Thyroid gland (tissue), 4 donors: ENCODE data around the gene SLCO2A1. TPM values are rescaled to one million over a fixed set of nuclear protein-coding genes. Genes with fewer than 3 reads are reported as not detected.

Experiments used
- DNase-seq, 2 donors: peaks; one replicate each; pipeline ENCODE4 v3.0.0-alpha.2; 2019
- H3K27ac ChIP-seq, 3 donors: fragments of 200-600 bp; sonication (generic); 1 replicate in 2 of 3; 2 replicates in 1 of 3; pipeline ENCODE4 v1.5.1; 2016 to 2019; ENCODE audit warnings: mild to moderate bottlenecking in 1 of 3, moderate library complexity in 1 of 3
- H3K27me3 ChIP-seq: fragments of 200-600 bp; sonication (generic); one replicate; pipeline ENCODE4 v1.5.1; 2019
- H3K36me3 ChIP-seq, 2 donors: fragments of 200-600 bp; sonication (generic); one replicate each; pipeline ENCODE4 v1.5.1; 2016 to 2019
- H3K4me1 ChIP-seq, 2 donors: fragments of 200-600 bp; sonication (generic); one replicate each; pipeline ENCODE4 v1.5.1; 2017 to 2019
- H3K4me3 ChIP-seq, 3 donors: fragments of 200-600 bp; sonication (generic); replicated peaks in 1 of 3; 1 replicate in 2 of 3; 2 replicates in 1 of 3; pipeline ENCODE4 v1.5.1; 2016; ENCODE audit warnings: mild to moderate bottlenecking in 1 of 3
- H3K9me3 ChIP-seq: fragments of 200-600 bp; sonication (generic); one replicate; pipeline ENCODE4 v1.5.1; 2017
- CTCF ChIP-seq, 6 experiments: fragments of 200-600 bp in 3 of 6; fragments of 450-650 bp in 3 of 6; sonication (generic) in 3 of 6; IDR thresholded peaks; one replicate each; pipeline ENCODE4 v1.5.1; 2016 to 2019; ENCODE audit warnings: antibody characterized with exemption in 6 of 6, mild to moderate bottlenecking in 2 of 6, inconsistent platforms in 1 of 6, moderate library complexity in 1 of 6
- POLR2A ChIP-seq, 2 donors: fragments of 450-650 bp; IDR thresholded peaks; one replicate each; pipeline ENCODE4 v1.6.1; 2017; ENCODE audit warnings: antibody characterized with exemption in 2 of 2, mild to moderate bottlenecking in 2 of 2, moderate library complexity in 1 of 2
- WGBS, 2 donors: methylation state at CpG; one replicate each; pipeline ENCODE4 v1.1.5; 2017; 5-methylcytosine and 5-hydroxymethylcytosine counted together
- intact Hi-C: fragments of 100-400 bp; cut with DNase I; formaldehyde crosslinking; loops from one replicate; pipeline ENCODE4 v1.15.1; 2023
- total RNA-seq, 4 donors: library from RNA; depleted of rRNA; stranded (reverse); fragments of >200 nt; gene quantifications; one replicate each; pipeline ENCODE4 v1.2.3, GENCODE V29; 2016

Gene SLCO2A1
- total RNA-seq, 4 donors from 2014 or later, result 26.0 to 76.6 (median 41.0) TPM

- intact Hi-C loops, result no loop called here
- WGBS, 2 donors, result 91 to 92% methylated on average over 5 of the region's 5 CpGs
- TF ChIP-seq POLR2A (IDR thresholded peaks at IDR 0.05) (no peak), CTCF (IDR thresholded peaks at IDR 0.05) (no peak)
- no peak overlapping the region for H3K27ac ChIP-seq
- H3K36me3 ChIP-seq, result no peaks in the 10 kb centered on the region
- H3K9me3 ChIP-seq, result no peaks in the 10 kb centered on the region
- H3K4me3 ChIP-seq, result no peak overlapping the region
- no peaks in the 10 kb centered on the region for H3K4me1 ChIP-seq
- no peak for DNase-seq
- H3K27me3 ChIP-seq, result no peaks in the 10 kb centered on the region
These were observed 147.5 kb downstream of the SLCO2A1 start for GRCh38 chr3:133881939-133882825.

GRCh38 chr3:133881492-133881891 lies 148.2 kb downstream of the SLCO2A1 start:
- Histone ChIP-seq H3K4me3 (no peak overlapping the region), H3K4me1 (no peaks in the 10 kb centered on the region), H3K36me3 (no peaks in the 10 kb centered on the region), H3K27ac (no peak overlapping the region), H3K27me3 (no peaks in the 10 kb centered on the region), H3K9me3 (no peaks in the 10 kb centered on the region)
- no peak for DNase-seq
- intact Hi-C loops, result no loop called here
- TF ChIP-seq CTCF (IDR thresholded peaks at IDR 0.05) (no peak), POLR2A (IDR thresholded peaks at IDR 0.05) (no peak)
- WGBS, 2 donors, result 86 to 94% methylated on average over 1 of the region's 1 CpG

- no peak overlapping the region for H3K4me3 ChIP-seq
- no peaks in the 10 kb centered on the region for H3K4me1 ChIP-seq
- TF ChIP-seq POLR2A (IDR thresholded peaks at IDR 0.05) (no peak), CTCF (IDR thresholded peaks at IDR 0.05) (no peak)
- no peak overlapping the region for H3K27ac ChIP-seq
- no peak for DNase-seq
- H3K36me3 ChIP-seq, result no peaks in the 10 kb centered on the region
- H3K27me3 ChIP-seq, result no peaks in the 10 kb centered on the region
- H3K9me3 ChIP-seq, result no peaks in the 10 kb centered on the region
- intact Hi-C loops, result no loop called here
- 95 to 100% methylated on average over 4 of the region's 4 CpGs for WGBS, 2 donors
These were observed 148.8 kb downstream of the SLCO2A1 start for GRCh38 chr3:133880886-133881455.

GRCh38 chr3:133880287-133880686 lies 149.4 kb downstream of the SLCO2A1 start:
- H3K4me1 ChIP-seq, result no peaks in the 10 kb centered on the region
- no peak overlapping the region for H3K27ac ChIP-seq
- intact Hi-C loops, result no loop called here
- H3K4me3 ChIP-seq, result no peak overlapping the region
- TF ChIP-seq CTCF (IDR thresholded peaks at IDR 0.05) (no peak), POLR2A (IDR thresholded peaks at IDR 0.05) (no peak)
- no peaks in the 10 kb centered on the region for H3K27me3 ChIP-seq
- DNase-seq, result no peak
- 81 to 92% methylated on average over 5 of the region's 5 CpGs for WGBS, 2 donors
- no peaks in the 10 kb centered on the region for H3K36me3 ChIP-seq
- no peaks in the 10 kb centered on the region for H3K9me3 ChIP-seq

GRCh38 chr3:133878518-133878917 lies 151.2 kb downstream of the SLCO2A1 start:
- Histone ChIP-seq H3K27me3 (no peaks in the 10 kb centered on the region), H3K27ac (no peak overlapping the region), H3K4me1 (no peaks in the 10 kb centered on the region), H3K9me3 (no peaks in the 10 kb centered on the region), H3K36me3 (no peaks in the 10 kb centered on the region), H3K4me3 (no peak overlapping the region)
- DNase-seq, result no peak
- intact Hi-C loops, result no loop called here
- 96% methylated on average over 3 of the region's 3 CpGs for WGBS, 2 donors
- TF ChIP-seq POLR2A (IDR thresholded peaks at IDR 0.05) (no peak), CTCF (IDR thresholded peaks at IDR 0.05) (no peak)
